Astrocyte (in vitro differentiated cells and primary cell): Measurements from ENCODE around the gene RNF111.

Experiments used
- CTCF ChIP-seq: IDR thresholded peaks from 2 replicates; pipeline ENCODE4 v1.5.1; 2011; ENCODE audit warnings: low read depth, mild to moderate bottlenecking, inconsistent platforms, low read length, moderate library complexity; ENCODE audit not compliant: insufficient read depth
- EZH2 ChIP-seq: IDR thresholded peaks from 2 replicates; pipeline ENCODE4 v1.6.1; 2012; ENCODE audit warnings: mild to moderate bottlenecking, low read length, inconsistent platforms; ENCODE audit not compliant: insufficient read depth

GRCh38 chr15:59008086-59008485, 20.6 kb downstream of the RNF111 start:
- TF ChIP-seq CTCF = no peak
- TF ChIP-seq EZH2 = no peak
